Right lobe of liver (tissue), 4 donors: Measurements from ENCODE around the gene CRYGA.

Experiments used
- POLR2A ChIP-seq: fragments of 450-650 bp; IDR thresholded peaks from one replicate; pipeline ENCODE4 v1.6.1; 2017; ENCODE audit warnings: antibody characterized with exemption, mild to moderate bottlenecking
- TF ChIP-seq, protein P1 (sequence below), 4 donors: fragments of 200-600 bp in 3 of 4; fragments of 450-650 bp in 1 of 4; IDR thresholded peaks; one replicate each; pipeline versions ENCODE4 v1.5.1 to v1.8.0; 2016 to 2022; ENCODE audit warnings: antibody characterized with exemption in 4 of 4, mild to moderate bottlenecking in 2 of 4
- donor health status: DM: no; HTN: no; CAD: no.
- donor health status: DM: no; HTN: no; CAD: no.
- donor health status: DM: no; HTN: yes; CAD: no.

DNA sequence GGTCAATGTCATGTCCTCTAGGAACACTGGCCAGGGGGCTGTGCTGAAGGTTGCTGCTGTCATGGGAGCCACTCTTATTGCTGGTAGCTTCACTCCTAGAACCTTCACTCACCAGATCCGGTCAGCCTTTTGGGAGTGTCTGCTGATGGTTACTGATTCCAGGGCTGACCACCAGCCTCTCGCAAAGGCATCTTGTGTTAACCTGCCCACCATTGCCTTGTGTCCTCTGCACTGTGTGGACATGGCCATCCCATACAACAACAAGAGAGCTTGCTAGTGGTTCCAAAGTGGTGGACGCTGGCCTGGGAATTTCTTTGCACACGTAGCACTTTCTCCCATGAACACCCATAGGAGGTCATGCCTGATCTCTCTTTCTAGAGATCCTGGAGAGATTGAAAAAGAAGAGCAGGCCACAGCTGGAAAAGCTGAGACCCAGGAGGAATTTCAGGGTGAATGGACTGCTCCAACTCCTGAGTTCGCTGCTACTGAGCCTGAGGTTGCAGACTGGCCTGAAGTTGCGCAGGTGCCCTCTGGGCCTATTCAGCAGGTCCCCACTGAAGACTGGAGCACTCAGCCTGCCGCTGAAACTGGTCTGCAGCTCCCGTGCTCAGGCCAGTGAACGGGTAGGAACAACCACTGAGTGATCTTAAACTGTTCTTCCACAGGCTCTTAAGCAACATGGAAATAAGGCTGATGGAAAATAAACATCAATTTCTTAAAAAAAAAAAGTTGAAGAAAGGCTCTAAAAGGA is 45.1 kb upstream of the CRYGA start:
- no peak for TF ChIP-seq POLR2A
- TF ChIP-seq, protein P1, sequence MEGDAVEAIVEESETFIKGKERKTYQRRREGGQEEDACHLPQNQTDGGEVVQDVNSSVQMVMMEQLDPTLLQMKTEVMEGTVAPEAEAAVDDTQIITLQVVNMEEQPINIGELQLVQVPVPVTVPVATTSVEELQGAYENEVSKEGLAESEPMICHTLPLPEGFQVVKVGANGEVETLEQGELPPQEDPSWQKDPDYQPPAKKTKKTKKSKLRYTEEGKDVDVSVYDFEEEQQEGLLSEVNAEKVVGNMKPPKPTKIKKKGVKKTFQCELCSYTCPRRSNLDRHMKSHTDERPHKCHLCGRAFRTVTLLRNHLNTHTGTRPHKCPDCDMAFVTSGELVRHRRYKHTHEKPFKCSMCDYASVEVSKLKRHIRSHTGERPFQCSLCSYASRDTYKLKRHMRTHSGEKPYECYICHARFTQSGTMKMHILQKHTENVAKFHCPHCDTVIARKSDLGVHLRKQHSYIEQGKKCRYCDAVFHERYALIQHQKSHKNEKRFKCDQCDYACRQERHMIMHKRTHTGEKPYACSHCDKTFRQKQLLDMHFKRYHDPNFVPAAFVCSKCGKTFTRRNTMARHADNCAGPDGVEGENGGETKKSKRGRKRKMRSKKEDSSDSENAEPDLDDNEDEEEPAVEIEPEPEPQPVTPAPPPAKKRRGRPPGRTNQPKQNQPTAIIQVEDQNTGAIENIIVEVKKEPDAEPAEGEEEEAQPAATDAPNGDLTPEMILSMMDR (IDR thresholded peaks at IDR 0.05): no peak
